H1 (cell line): ENCODE results near the gene SAMD14. TPM values are rescaled to one million over a fixed set of nuclear protein-coding genes. Genes with fewer than 3 reads are reported as not detected.

Experiments used
- CREB1 ChIP-seq: IDR thresholded peaks from 2 replicates; pipeline ENCODE4 v1.6.1; 2012; ENCODE audit warnings: inconsistent platforms
- HDAC6 ChIP-seq: IDR thresholded peaks from one replicate; pipeline ENCODE4 v1.7.1; 2012; ENCODE audit warnings: low read depth, mild to moderate bottlenecking, inconsistent platforms, low read length, moderate library complexity
- POLR2A ChIP-seq, 2 experiments: IDR thresholded peaks; 1 replicate in 1 of 2; 2 replicates in 1 of 2; pipeline ENCODE4 v1.6.1; 2011; ENCODE audit warnings: low read depth in 2 of 2, low read length in 2 of 2, mild to moderate bottlenecking in 2 of 2; ENCODE audit errors: control extremely low read depth in 1 of 2
- SAP30 ChIP-seq: fragments of 300-600 bp; sonication (generic); IDR thresholded peaks from 2 replicates; pipeline ENCODE4 v1.7.1; 2012; ENCODE audit warnings: low read length, moderate library complexity, mild to moderate bottlenecking, inconsistent platforms; ENCODE audit not compliant: insufficient read depth, insufficient replicate concordance
- SIN3A ChIP-seq, 2 experiments: IDR thresholded peaks in 1 of 2; conservative IDR thresholded peaks in 1 of 2; 2 replicates each; pipeline ENCODE4 v1.6.1; 2011 to 2012; ENCODE audit warnings: low read length in 2 of 2, improper control_type of control experiment in 1 of 2, low read depth in 1 of 2, mild to moderate bottlenecking in 1 of 2
- TEAD4 ChIP-seq: IDR thresholded peaks from 2 replicates; pipeline ENCODE4 v1.6.1; 2012; ENCODE audit warnings: low read depth, low read length, inconsistent platforms, mixed read lengths
- YY1 ChIP-seq: IDR thresholded peaks from 2 replicates; pipeline ENCODE4 v1.6.1; 2011; ENCODE audit warnings: low read depth, mild to moderate bottlenecking, low read length
- polyA plus RNA-seq, 7 experiments: library from polyadenylated mRNA; depleted of rRNA in 3 of 7; stranded (reverse) in 5 of 7; unstranded in 2 of 7; fragments of >200 nt in 5 of 7; fragments of 200-250 nt in 2 of 7; gene quantifications; 1 replicate in 5 of 7; 2 replicates in 1 of 7; 4 replicates in 1 of 7; pipeline versions ENCODE4 v1.2.1 to v1.2.3, GENCODE V29; 2011 to 2013; ENCODE audit warnings: missing spikeins in 2 of 7, mixed read lengths in 2 of 7
- total RNA-seq: library from RNA; stranded (reverse); fragmentation: NEBNext Ultra II Directional; extraction: Animal tissue kit (Norgen Biotek cat#: 25700); gene quantifications from 2 replicates; pipeline ENCODE4 v1.2.1, GENCODE V29; 2021
- TF ChIP-seq, protein P1 (sequence below): IDR thresholded peaks from 2 replicates; pipeline ENCODE4 v1.6.1; 2012; ENCODE audit warnings: inconsistent platforms

Gene SAMD14
- total and polyA plus RNA-seq, 2 of the 8 experiments (the other 6 are each of a cell fraction or from before 2014, with no cell fraction given): 5.7 to 5.8 TPM

DNA sequence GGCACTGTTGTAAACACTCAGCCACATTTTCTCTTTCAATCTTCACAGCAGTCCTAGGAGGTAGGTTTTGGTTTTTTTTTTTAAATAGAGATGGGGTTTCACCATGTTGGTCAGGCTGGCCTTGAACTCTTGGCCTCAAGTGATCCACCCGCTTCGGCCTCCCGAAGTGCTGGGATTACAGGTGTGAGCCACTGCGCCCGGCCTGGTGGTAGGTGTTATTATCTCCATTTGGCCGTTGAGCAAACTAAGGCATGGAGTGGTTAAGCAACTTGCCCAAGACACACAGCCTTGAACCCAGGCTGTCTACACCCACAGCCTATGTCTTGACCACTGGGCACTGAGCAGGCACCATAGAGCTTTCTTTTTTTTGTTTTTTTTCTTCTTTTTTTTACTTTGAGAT, 44.5 kb upstream of the SAMD14 start (continued):
- TF ChIP-seq YY1 (no peak), TEAD4 (no peak), POLR2A (IDR thresholded peaks at IDR 0.05; ENCODE audit: control extremely low read depth in 1 of 2, low read depth in 2 of 2, low read length in 2 of 2) (no peak), SIN3A (conservative IDR thresholded peaks at IDR 0.05 in 1 of 2, IDR thresholded peaks at IDR 0.05 in 1 of 2; ENCODE audit: low read depth in 1 of 2, low read length in 2 of 2) (no peak), SAP30 (no peak), CREB1 (no peak), HDAC6 (no peak)
- TF ChIP-seq, protein P1, sequence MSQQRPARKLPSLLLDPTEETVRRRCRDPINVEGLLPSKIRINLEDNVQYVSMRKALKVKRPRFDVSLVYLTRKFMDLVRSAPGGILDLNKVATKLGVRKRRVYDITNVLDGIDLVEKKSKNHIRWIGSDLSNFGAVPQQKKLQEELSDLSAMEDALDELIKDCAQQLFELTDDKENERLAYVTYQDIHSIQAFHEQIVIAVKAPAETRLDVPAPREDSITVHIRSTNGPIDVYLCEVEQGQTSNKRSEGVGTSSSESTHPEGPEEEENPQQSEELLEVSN: no peak
- TF ChIP-seq, all 59 proteins: peak for 0
